HL-60 (cell line): ENCODE data around the gene CFAP92.
A peak's percentile ranks its signal among the peaks of the same experiment; 100 is the strongest.
"Not testable (repeated sequence)": the region's sequence is repeated elsewhere in the genome, so short reads cannot be mapped to it uniquely, and the experiment has no call there.

Source experiments
- DNase-seq, 2 experiments: peaks; one replicate each; pipeline ENCODE4 v3.0.0-alpha.2; 2010 to 2020; ENCODE audit warnings: low read depth in 1 of 2, low spot score in 1 of 2
- H3K27ac ChIP-seq: fragments of 250-450 bp; sonication (Bioruptor Pico); replicated peaks from 2 replicates; pipeline ENCODE4 v1.5.1; 2020; ENCODE audit warnings: mild to moderate bottlenecking, moderate library complexity
- H3K27me3 ChIP-seq: fragments of 250-450 bp; sonication (Bioruptor Pico); 2 replicates; pipeline ENCODE4 v1.5.1; 2021; ENCODE audit warnings: mild to moderate bottlenecking, moderate library complexity; ENCODE audit not compliant: insufficient read depth, poor library complexity, severe bottlenecking
- H3K4me3 ChIP-seq: replicated peaks from 2 replicates; pipeline ENCODE4 v1.5.1; 2011; ENCODE audit warnings: mild to moderate bottlenecking, control low read depth, low read length; ENCODE audit not compliant: insufficient read depth
- GABPA ChIP-seq: IDR thresholded peaks from 2 replicates; pipeline ENCODE4 v1.6.1; 2012; ENCODE audit warnings: low read depth
- POLR2AphosphoS5 ChIP-seq: IDR thresholded peaks from 2 replicates; pipeline ENCODE4 v1.6.1; 2012; ENCODE audit warnings: low read depth
- SPI1 ChIP-seq: IDR thresholded peaks from 2 replicates; pipeline ENCODE4 v1.6.1; 2012; ENCODE audit warnings: low read depth, mild to moderate bottlenecking, borderline replicate concordance
- TF ChIP-seq, protein P1 (sequence below): IDR thresholded peaks from one replicate; pipeline ENCODE4 v1.5.1; 2011; ENCODE audit warnings: low read length, control low read depth, inconsistent platforms; ENCODE audit not compliant: insufficient read depth
- TF ChIP-seq, protein P2 (sequence below): IDR thresholded peaks from 2 replicates; pipeline ENCODE4 v1.6.1; 2012; ENCODE audit warnings: low read depth; ENCODE audit not compliant: insufficient replicate concordance

Gene CFAP92

DNA sequence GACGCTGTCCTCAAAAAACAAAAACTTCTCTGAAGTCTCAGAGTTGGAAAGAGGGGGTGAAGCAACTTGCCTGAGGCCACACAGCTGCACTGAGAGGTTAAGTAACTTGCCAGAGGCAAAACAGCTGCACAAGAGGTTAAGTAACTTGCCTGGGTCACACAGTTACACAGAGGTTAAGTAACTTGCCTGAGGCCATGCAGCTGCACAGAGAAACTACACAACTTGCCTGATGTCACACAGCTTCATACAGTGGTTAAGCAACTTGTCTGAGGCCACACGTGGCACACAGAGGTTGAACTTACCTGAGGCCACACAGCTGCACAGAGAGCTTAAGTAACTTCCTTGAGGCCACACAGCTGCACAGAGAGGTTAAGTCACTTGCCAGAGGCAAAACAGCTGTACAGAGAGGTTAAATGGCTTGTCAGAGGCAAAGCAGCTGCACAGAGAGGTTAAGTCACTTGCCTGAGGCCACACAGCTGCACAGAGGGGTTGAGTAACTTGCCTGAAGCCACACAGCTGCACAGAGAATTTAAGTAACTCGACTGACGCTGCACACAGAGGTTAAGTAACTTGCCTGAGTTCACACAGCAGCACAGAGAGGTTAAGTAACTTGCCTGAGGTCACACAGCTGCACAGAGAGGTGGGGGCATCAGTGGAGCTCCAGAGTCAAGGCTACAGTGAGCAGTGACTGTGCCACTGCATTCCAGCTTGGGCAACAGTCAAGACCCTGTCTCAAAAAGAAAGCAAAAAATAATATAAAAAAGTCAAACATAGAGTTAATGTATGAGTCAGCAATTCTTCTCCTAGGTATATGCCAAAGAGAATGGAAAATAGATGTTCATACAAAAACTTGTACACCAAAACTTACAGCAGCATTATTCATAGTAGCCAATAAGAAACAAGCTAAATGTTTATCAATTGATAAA is 126.4 kb downstream of the CFAP92 start:
- TF ChIP-seq POLR2AphosphoS5 = peak; percentile 74
- TF ChIP-seq, protein P1, sequence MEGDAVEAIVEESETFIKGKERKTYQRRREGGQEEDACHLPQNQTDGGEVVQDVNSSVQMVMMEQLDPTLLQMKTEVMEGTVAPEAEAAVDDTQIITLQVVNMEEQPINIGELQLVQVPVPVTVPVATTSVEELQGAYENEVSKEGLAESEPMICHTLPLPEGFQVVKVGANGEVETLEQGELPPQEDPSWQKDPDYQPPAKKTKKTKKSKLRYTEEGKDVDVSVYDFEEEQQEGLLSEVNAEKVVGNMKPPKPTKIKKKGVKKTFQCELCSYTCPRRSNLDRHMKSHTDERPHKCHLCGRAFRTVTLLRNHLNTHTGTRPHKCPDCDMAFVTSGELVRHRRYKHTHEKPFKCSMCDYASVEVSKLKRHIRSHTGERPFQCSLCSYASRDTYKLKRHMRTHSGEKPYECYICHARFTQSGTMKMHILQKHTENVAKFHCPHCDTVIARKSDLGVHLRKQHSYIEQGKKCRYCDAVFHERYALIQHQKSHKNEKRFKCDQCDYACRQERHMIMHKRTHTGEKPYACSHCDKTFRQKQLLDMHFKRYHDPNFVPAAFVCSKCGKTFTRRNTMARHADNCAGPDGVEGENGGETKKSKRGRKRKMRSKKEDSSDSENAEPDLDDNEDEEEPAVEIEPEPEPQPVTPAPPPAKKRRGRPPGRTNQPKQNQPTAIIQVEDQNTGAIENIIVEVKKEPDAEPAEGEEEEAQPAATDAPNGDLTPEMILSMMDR = no peak
- no peak overlapping the region for H3K4me3 ChIP-seq
- peak overlapping the region; percentile 40 for H3K27ac ChIP-seq
- DNase-seq = peak; percentile 88 to 97
- no peaks in the 10 kb centered on the region for H3K27me3 ChIP-seq

DNA sequence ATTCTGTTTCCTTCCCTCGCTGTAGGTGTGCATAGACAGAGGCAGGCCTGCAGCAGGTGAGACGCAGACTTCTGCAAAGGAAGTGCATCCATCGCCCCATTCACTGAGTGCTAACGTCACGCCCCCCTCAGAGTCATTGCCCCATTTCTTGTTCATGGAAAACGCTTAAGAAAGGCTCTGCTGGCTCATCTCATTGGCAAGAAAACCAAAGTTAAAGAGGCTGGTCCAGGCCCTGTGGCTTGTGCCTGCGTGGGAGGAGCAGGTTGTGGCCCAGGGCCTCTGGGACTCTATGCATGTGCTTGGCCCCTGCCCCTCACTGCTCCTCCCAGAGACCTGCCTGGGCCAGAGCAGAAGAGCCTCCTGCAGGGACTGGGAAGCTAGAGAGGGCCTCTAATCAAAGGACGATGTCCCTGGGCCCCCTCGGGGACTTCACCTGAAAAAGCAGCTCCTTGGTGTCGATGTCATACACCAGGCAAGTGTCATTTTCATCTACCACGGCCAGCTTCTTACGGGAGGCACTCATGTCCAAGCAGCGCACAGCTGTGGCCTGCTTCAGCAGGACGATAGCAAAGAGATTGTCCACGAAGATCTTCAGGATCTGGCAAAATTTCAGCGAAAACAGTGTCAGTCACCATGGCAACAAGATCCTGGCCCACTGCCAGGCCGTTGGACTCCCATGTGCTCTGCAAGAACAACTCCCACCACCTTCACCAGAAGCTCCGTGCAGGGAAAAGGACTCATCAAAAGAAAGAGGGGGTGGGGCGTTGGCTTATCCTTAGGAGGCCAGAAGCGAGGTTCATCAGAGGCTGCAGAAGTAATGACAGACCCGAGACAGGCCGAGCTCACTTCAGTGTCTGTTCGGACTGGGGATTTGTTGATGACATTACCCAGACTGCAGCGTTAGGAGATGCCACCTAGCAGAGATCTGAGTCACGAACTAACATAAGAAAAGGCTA is 128.7 kb downstream of the CFAP92 start:
- peak overlapping the region; percentile 82 for H3K27ac ChIP-seq
- H3K27me3 ChIP-seq, H3K4me3 ChIP-seq: not testable (repeated sequence)
- peak; percentile 87 to 88 for DNase-seq
- TF ChIP-seq POLR2AphosphoS5 = peak; percentile 51; the same call in 1 of the 2 replicates
- peak; percentile 78; the same call in 1 of the 2 replicates for TF ChIP-seq SPI1

DNA sequence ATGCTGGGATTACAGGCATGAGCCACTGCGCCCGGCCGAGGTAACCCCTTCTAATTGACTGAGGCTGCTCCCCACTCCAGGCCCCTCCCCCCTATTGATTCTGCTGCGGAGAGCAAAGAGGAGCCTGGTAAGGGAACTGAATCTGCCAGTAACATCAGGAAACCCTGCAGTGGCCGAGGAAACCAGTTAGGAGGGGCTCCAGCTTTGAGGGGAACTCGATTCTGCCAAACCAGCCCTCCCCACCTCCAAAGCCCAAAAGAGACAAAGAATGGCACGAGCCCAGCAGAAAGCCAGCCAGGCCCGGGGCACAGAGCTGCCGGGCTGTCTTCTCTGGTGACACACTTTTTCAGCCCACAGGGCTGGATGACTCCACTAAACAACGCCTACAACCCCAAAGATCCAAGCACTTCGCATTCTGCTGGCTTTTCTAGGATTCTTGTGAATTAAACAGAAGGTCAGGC is 129.5 kb downstream of the CFAP92 start:
- H3K27ac ChIP-seq = peak overlapping the region; percentile 82
- H3K4me3 ChIP-seq = no peak overlapping the region
- peak in 1 of 2 experiments; percentile 41 for DNase-seq
- TF ChIP-seq SPI1 (no peak), GABPA (no peak), POLR2AphosphoS5 (no peak)
- TF ChIP-seq, protein P1 = no peak
- TF ChIP-seq, protein P2, sequence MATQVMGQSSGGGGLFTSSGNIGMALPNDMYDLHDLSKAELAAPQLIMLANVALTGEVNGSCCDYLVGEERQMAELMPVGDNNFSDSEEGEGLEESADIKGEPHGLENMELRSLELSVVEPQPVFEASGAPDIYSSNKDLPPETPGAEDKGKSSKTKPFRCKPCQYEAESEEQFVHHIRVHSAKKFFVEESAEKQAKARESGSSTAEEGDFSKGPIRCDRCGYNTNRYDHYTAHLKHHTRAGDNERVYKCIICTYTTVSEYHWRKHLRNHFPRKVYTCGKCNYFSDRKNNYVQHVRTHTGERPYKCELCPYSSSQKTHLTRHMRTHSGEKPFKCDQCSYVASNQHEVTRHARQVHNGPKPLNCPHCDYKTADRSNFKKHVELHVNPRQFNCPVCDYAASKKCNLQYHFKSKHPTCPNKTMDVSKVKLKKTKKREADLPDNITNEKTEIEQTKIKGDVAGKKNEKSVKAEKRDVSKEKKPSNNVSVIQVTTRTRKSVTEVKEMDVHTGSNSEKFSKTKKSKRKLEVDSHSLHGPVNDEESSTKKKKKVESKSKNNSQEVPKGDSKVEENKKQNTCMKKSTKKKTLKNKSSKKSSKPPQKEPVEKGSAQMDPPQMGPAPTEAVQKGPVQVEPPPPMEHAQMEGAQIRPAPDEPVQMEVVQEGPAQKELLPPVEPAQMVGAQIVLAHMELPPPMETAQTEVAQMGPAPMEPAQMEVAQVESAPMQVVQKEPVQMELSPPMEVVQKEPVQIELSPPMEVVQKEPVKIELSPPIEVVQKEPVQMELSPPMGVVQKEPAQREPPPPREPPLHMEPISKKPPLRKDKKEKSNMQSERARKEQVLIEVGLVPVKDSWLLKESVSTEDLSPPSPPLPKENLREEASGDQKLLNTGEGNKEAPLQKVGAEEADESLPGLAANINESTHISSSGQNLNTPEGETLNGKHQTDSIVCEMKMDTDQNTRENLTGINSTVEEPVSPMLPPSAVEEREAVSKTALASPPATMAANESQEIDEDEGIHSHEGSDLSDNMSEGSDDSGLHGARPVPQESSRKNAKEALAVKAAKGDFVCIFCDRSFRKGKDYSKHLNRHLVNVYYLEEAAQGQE = no peak
- H3K27me3 ChIP-seq = no peaks in the 10 kb centered on the region

DNA sequence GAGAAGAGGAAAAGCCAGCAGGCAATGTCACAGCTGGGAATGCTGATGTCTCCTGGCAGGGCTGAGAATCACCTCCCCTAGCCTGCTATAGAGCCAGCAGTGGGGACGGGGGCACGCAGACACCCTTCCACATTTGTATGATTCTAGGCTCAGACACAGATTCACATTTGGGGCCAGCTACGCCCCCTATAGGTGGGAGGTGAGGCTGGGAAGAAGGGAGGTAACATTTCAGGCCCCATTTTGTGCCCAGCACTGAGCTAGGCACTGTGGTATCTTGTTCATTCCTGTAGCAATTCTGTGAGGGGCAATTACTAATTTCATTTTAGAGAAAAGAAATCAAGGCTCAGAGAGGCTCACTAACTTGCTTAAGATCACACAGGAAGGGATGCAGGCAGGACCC is 130.3 kb downstream of the CFAP92 start:
- no peak for DNase-seq
- TF ChIP-seq POLR2AphosphoS5 (no peak), SPI1 (no peak), GABPA (no peak)
- TF ChIP-seq, protein P1 = no peak
- TF ChIP-seq, protein P2 = no peak
- Histone ChIP-seq H3K27ac (no peak overlapping the region), H3K4me3 (no peak overlapping the region), H3K27me3 (no peaks in the 10 kb centered on the region)
